Hematopoietic multipotent progenitor cell treated with erythropoietin and hydrocortisone succinate and interleukin-3 and kit ligand, for 8 days (in vitro differentiated cells): ENCODE measurements around the gene DRC7.

Experiments used
- DNase-seq: peaks from one replicate; pipeline ENCODE4 v3.0.0-alpha.2; 2015

DRC7 gene

GRCh38 chr16:57765160-57765728, 70.6 kb downstream of the DRC7 start:
- no peak for DNase-seq

DNA sequence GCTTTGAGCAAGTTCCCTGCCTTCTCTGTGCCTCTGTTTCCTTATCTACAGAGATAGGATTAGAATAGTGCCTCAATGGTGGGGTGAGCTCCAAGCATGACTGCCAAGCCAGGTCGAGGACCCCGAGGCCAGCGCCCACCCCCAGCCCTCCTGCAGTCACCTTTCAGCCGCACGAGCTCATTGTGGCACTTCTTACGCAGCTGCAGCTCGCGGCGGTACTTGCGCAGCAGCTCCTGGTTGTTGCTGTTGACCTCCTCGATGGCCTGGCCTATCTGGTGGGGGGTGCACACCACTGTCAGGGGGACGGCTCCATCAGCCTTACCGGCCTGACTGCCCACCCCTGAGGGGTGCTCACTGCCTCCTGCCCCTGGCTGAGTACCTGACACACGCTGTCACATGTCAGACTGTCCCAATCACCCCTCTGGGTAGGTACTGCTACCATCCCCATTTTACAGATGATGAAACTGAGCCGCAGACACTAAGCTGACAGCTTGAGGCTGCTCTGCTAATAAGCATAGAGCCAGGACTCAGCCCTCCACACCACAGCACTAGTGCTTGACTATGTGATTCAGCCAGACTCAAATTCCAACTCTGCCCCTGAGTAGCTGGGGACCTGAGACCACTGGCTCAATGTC, 72.2 kb downstream of the DRC7 start:
- no peak for DNase-seq

DNA sequence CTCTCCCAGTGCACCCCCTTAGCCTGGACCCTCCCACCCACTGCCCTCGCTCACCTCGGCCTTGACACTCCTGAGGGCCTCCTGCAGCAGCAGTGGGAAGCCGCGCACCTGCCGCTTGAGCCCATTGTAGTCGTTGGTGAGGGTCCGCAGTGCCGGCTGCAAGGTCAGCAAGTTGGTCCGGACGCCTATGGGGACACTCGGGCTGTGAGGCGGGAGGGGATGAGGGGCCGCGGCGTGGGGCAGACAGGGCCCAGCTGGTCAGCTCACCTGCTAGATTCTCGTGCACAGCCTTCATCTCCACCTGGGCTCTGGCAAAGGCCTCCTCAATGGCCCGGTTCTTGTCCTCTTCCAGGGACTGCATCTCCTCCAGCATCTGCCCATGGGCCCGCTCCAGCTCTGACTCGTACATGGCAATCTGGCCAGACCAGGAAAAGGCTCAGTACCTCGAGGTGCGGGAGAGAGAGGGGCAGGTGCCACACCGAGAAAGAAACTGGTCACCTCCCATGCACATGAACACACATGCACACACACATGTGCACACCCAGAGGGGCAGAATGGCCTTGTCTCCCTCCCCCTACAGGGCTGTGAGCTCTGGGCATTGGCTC, 75.0 kb downstream of the DRC7 start:
- DNase-seq, result no peak

- DNase-seq, result no peak
Observed at GRCh38 chr16:57770361-57770760, 75.8 kb downstream of the DRC7 start.

DNA sequence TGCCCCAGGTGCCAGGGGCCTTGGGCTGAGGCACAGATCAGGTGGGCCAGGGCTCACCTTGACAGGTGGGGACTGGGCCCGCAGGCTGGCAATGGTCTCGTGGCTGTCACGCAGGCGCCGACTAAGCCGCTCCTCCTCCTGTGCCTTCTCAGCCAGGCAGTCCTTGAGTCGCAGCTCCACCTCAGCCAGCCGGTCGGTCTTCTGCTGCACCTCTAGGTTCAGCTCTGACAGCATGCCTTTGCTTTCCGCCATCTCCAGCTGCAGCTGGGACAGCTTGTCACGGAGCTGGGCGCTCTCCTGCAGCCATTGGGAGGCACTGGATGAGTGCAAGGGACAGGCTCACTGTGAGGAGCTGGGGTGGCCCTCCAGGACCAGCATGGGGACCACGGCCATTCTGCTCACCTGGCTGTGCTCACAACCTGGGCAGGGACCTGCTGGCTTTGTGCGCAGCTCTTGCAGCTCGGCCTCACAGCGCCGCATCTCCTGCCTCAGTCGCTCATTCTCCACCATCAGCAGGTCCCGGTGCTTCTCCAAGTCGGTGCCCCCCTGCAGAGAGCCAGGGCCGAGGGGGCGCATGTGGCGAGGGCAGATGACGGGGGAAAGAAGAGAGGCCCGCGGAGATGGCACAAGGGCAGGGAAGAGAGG, 76.7 kb downstream of the DRC7 start:
- DNase-seq, result no peak

DNA sequence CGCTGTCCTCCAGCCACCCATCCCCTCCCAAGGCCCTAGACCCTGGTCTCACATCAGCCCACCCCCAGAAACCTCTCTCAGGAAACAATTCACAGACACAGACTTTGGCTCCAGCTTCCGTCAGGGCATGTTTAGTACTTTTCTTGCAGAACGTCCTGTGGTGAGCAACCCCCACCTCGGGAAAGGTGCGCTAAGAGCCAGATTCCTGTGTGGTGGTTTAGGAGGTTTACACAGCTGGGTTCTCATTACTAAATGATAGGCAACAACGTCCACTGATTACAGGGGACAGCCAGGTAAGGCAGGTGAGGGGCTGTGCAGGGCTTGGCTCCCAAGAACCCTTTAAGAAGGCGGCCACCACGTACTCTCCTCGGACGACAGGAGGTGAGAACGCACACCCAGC, 78.4 kb downstream of the DRC7 start:
- DNase-seq, result no peak

- no peak for DNase-seq
Observed at GRCh38 chr16:57773655-57774295, 79.2 kb downstream of the DRC7 start.

DNA sequence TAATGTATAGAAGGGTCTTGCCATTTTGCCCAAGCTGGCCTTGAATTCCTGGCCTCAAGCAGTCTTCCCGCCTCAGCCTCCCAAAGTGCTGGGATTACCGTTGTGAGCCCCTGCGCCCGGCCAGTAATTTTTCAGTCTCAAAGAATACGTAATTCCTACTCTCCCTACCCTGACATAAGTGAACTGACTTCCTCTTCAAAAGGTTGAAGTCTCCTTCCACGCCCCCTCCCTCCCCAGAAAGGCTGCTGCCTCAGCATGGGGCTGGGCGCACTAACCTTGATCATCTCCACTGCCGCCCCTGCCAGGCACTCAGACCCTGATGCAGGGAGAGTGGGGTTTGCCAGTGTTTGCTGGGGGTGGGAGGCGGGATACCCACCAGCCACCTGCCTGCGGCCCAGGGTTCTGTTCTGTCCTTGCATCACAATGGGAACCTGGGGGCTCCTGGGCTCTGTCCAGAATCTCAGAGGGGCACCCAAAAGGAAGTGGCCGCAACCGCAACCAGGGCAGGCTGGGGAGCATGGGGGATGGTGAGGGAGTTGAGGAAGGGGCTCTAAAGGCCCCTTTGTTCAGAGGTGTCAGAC, 80.2 kb downstream of the DRC7 start:
- no peak for DNase-seq

GRCh38 chr16:57775661-57776469, 81.3 kb downstream of the DRC7 start:
- no peak for DNase-seq

DNA sequence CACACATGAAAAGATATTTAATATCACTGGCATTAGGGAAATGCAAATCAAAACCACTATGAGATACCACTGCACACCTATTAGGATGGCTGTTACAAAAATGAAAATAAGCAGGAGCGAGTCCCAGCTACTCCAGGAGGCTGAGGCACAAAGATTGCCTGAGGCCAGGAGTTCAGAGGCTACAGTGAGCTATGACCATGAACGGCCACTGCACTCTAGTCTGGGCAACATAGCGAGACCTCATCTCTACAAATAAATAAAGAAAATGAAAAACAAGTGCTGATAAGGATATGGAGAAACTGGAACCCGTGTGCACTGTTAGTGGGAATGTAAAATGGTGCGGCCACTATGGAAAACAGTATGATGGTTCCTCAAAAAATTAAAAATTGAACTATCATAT, 84.1 kb downstream of the DRC7 start:
- DNase-seq, result no peak

DNA sequence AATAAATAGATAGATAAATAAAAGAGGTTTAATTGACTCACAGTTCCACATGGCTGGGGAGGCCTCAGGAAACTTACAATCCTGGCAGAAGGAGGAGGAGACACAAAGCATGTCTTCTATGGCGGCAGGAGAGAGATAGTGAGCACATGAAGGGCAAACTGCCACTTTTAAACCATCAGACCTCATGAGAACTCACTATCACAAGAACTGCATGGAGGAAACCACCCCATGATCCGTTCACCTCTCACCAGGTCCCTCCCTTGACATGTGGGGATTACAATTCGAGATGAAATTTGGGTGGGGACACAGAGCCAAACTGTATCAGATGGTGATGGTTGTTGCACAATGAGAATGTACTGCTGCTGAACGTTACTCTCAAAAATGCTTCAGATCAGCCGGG, 85.2 kb downstream of the DRC7 start:
- DNase-seq, result peak; percentile 61

DNA sequence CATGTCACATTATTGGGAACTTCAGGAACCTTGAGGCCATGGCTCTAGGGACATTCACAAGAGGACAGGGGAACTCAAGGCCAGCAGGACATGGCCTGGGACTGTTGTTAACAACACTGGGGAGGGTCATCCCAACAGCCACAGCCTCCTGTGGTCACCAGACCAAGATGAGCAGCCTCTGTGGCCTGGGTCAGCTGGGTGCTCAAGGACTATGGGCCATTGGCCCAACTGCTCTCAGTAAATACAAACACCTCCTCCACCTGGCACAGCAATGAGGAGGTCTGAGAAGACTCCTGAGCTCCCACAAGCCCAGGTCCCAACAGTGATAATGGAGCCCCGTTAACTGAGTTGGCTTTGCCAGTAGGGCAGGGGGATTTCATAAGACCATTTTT, 86.7 kb downstream of the DRC7 start:
- DNase-seq, result no peak
